GM21515 (cell line): ENCODE measurements around the gene NTRK3.
"Not testable (repeated sequence)": the region's sequence is repeated elsewhere in the genome, so short reads cannot be mapped to it uniquely, and the experiment has no call there.

ENCODE experiments used
- ATAC-seq: cut with Tn5 transposase; IDR thresholded peaks from one replicate; pipeline ENCODE4 v1.9.1; 2021; ENCODE audit not compliant: unreplicated experiment

NTRK3 gene

GRCh38 chr15:87846746-87847145 is 409.8 kb downstream of the NTRK3 start:
- no peak for ATAC-seq

DNA sequence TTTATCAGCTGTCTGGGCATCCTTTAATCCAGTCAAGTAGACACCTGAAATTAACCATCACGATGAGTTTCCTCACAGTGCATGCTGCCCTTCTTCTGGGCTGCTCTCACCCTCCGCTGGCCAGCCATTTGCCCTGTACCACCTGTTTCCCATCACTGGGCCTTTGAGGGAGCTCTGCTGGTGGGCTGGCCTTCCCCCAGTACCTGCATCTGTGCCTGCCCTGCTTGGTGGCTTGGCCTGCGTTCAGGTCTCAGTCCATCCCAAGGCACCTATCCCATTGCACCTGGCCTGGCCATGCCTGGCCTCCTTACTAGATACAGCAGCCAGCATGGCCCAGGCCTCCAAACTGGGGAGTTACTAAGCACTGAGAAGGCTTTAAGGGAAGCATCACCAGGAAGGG is 413.2 kb downstream of the NTRK3 start:
- no peak for ATAC-seq

DNA sequence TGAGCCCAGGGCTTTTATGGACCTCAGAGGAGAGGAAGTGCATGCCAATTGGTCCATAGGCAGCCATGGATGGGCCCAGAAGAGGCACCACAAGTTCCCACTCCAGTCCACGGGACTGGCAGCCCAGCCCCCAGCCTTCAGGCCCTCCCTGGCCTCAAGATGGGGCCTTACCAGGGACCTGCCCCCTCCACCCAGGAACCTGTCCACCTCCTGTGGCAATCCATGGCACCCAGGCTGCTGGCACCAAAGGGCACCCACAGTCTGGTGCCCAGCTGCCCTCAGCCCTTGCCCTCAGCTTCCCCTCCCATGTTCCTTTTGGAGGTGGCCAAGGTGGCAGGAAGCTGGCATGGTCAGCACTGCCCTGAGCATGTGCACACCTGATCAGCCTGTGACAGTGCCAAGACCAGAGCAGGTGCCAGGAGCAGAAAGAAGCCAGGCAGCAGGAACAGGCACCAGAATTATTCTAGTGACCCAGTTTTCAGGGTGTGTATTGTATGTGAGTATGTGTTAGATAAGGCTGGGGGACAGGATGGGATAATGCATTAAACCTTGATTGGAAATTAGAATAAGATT is 415.0 kb downstream of the NTRK3 start:
- ATAC-seq: no peak

DNA sequence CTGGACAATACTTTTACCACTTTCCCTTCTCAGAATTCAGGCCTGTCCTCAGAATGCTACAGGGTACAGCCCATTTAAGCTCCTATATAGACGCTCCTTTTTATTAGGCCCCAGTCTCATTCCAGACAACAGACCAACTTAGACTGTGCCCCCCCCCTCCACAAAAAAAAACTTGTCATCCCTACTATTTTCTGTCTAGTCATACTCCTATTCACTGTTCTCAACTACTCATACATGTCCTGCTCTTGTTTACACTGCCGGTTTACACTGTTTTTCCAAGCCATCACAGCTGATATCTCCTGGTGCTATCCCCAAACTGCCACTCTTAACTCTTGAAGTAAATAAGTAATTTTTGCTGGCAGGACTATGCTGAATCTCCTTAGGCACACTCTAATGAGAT is 420.7 kb downstream of the NTRK3 start:
- not testable (repeated sequence) for ATAC-seq

DNA sequence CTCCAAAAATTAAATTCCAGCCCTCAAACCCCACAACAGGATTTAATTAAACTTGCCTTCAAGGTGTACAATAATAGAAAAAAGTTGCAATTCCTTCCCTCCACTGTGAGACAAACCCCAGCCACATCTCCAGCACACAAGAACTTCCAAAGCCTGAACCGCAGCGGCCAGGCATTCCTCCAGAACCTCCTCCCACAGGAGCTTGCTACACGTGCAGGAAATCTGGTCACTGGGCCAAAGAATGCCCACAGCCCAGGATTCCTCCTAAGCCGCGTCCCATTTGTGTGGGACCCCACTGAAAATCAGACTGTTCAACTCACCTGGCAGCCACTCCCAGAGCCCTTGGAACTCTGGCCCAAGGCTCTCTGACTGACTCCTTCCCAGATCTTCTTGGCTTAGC is 423.2 kb downstream of the NTRK3 start:
- ATAC-seq: not testable (repeated sequence)

DNA sequence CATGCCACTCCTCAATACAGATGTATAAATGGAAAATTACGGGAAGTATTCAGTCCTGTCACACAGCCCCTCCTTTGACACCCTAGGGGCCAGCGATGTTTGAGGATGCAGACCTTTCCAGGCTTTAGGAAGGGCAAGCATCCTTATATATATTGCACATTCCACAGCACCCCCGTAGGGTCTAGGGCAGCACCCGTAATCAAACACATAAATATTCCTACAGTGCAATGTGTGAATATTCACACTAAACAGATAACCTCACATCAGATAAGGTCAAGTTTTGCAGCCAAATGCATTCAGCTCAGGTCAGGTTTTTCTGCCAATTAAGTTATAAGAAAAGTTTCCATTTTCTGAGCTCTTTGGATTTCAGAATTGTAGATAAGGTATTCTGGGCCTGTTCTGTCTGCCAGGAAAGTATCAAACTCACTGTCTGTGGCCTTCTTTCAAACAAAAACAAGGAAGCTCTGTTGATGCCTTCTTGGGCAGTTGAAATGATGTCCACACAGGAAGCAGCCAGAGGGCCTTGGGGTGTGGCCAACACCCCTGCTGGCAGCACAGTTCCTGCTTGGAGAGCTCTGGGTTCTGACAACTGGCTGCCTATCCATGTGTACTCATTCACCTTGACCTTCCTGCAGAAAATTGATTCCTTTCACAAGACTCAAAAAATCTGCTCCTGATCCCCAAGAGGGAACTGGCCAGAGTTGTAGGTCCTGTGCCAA is 427.0 kb downstream of the NTRK3 start:
- ATAC-seq: no peak

DNA sequence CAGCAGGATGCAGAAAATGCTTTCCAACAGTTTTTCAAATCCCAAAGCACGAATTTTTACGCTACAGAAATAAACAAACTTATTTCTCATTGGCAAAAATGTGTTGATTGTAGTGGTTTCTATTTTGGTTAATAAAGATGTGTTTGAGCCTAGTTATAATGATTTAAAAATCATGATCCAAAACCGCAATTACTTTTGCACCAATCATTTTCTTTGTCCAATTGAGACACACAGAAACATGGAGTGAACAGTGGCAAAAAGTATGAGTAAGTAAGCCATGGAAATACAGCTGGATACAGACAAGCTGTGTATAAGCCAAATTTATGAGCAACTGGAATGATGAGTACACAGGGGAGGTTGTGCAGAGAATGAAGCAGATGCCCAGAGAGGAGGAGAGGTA is 427.9 kb downstream of the NTRK3 start:
- ATAC-seq: no peak

DNA sequence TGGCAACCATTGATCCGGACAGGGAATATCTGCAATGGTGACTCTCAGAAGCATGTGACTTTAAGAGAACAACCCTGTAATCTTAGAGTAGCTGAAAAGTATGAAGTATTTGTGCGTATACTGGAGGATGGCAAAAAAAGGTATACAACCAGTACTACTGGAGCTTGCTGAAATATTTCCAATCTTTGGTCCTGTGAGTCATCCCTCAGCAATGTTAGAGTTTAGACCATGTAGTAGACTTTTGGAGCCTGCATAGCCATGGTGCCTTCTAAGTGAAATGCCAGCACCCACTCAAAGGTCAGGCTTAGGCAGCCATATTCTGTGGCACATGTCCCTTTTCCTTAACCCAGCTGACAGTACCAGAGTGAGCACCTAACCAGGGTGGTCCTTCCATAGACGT is 429.4 kb downstream of the NTRK3 start:
- ATAC-seq: no peak

DNA sequence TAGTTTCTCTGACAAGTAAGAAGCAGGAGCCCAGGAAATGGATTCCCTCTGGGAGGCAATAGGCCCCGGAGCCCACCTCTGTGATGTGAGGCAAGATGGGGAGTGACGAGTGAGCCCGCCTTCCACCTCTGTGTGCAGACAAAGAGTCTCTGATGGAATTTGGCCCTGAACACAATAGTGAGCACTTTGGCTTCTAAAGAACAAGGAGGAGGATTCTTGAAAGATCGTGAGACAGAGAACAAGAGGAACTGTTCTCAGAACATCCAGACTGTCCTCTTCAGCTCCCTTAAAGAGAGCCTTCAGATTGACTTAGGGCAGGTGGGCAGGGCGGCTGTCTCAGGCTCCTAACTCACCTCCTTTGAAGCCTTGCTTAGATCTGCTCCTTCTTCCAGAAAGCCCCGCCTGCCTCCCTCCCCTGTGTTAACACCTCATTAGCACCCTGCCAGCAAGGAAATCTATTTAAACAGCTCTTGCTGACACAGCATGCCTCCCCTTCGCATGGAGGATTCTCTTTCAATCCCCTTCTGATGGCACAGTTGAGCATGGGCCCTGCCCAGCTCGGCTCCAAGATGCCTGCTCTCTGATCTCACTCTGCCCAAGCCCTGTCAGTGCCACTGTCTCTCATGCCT is 430.3 kb downstream of the NTRK3 start:
- ATAC-seq: no peak

- no peak for ATAC-seq
Measured at GRCh38 chr15:87818756-87819155, 437.8 kb downstream of the NTRK3 start.

DNA sequence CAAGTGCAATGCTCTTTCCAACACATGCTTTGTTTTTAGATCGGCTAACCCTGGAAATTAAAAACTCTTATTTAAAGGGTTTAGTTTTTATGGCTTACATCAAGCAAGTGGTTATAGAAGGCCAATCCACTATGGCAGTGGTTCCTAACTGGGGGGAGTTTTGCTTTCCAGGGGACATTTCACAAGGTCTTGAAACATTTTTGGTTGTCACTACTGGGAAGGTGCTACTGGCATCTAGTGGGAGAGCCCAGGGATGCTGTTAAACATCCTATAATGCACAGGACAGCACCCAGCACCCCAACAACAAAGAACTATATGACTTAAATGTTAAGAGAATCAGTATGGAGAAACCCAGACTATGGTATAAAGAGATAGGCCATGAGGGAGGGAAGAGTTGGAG is 439.0 kb downstream of the NTRK3 start:
- ATAC-seq: no peak

DNA sequence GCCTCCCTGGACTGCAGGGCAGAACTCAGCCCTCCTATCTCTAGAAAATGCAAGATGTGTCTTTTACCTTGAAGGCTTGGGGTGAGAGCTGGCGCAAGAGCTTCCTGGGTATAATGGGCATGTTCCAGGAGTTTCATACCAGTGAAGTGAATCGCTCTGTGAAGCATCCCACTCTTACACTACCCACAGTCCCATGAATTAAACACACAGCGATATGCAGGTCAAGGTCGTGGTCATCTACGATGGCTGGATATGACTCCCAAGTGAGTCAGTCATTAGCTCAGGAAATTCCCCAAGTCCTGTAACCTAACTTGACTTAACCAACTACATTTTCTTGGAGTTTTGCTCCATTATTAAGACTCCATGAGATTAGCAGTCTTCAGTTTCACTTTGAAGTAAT is 439.7 kb downstream of the NTRK3 start:
- no peak for ATAC-seq

DNA sequence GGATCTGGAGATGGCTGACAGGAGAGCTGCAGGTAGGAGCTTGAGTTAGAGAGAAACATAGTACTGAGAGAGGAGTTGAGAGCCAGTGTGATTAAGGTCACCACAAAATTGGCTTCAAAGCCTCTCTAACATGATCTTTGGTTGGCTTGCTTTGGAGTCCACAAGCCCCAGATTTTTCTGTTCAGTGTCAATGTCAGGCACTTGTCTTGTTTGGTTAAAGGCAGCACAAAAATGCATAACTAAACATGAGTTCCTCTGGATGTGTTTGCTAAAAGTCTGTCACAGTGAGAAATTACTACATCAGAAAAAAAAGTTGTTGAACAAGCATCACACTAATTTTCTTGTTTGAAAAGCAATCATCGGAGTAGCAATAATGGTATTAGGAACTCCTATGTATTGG is 440.5 kb downstream of the NTRK3 start:
- ATAC-seq: no peak
